Adipose tissue (tissue), 3 donors: ENCODE results near the gene DR1. TPM values are rescaled to one million over a fixed set of nuclear protein-coding genes. Genes with fewer than 3 reads are reported as not detected.
"Not testable (repeated sequence)": the region's sequence is repeated elsewhere in the genome, so short reads cannot be mapped to it uniquely, and the experiment has no call there.

ENCODE experiments used
- H3K27ac ChIP-seq: one replicate; pipeline ENCODE4 v1.5.1; 2013; ENCODE audit warnings: low read depth, low read length
- WGBS, 3 donors: extraction: QIAGEN DNeasy Blood & Tissue Kit; methylation state at CpG; one replicate each; pipeline ENCODE4 v1.1.7; 2013; 5-methylcytosine and 5-hydroxymethylcytosine counted together
- polyA plus RNA-seq, 3 donors: library from polyadenylated mRNA; stranded (reverse); fragments of 200-250 nt; gene quantifications; one replicate each; pipeline ENCODE4 v1.2.3, GENCODE V29; 2013
- donor health status: healthy with polysubstance abuse.
- donor health status: Bipolar disorder and iron deficiency.
- donor health status: healthy.

Gene DR1
- polyA plus RNA-seq, 3 donors: 6.9 to 22.5 (median 17.1) TPM

GRCh38 chr1:93332368-93332767 is 13.3 kb upstream of the DR1 start:
- H3K27ac ChIP-seq: no peak overlapping the region
- WGBS, 3 donors: 63 to 93% (median 79%) methylated on average over 1 of the region's 1 CpG

- 71 to 89% (median 72%) methylated on average over 5 of the region's 5 CpGs for WGBS, 3 donors
- no peak overlapping the region for H3K27ac ChIP-seq
Measured at GRCh38 chr1:93338387-93339146, 7.1 kb upstream of the DR1 start.

- no peak overlapping the region for H3K27ac ChIP-seq
- WGBS, 3 donors: 32 to 60% (median 33%) methylated on average over 3 of the region's 3 CpGs
Measured at GRCh38 chr1:93339171-93339697, 6.5 kb upstream of the DR1 start.

GRCh38 chr1:93340090-93340489 is 5.6 kb upstream of the DR1 start:
- H3K27ac ChIP-seq: no peak overlapping the region

GRCh38 chr1:93344484-93344883 is 1.2 kb upstream of the DR1 start:
- WGBS, 3 donors: 69 to 95% (median 92%) methylated on average over 6 of the region's 6 CpGs
- no peak overlapping the region for H3K27ac ChIP-seq

GRCh38 chr1:93344886-93345632 is 648 bp upstream of the DR1 start:
- peak overlapping the region; percentile 7 for H3K27ac ChIP-seq
- WGBS, 3 donors: 12 to 21% (median 18%) methylated on average over 12 of the region's 12 CpGs

GRCh38 chr1:93346421-93346993 is 800 bp downstream of the DR1 start:
- peak overlapping the region; percentile 58 for H3K27ac ChIP-seq
- WGBS, 3 donors: 0 to 1% (median 0%) methylated on average over 22 of the region's 22 CpGs

GRCh38 chr1:93347334-93347899 is 1.7 kb downstream of the DR1 start:
- no peak overlapping the region for H3K27ac ChIP-seq
- WGBS, 3 donors: 1 to 2% (median 2%) methylated on average over 12 of the region's 12 CpGs

- 0 to 3% (median 2%) methylated on average over 2 of the region's 2 CpGs for WGBS, 3 donors
- no peak overlapping the region for H3K27ac ChIP-seq
Measured at GRCh38 chr1:93348104-93348728, 2.5 kb downstream of the DR1 start.

GRCh38 chr1:93349231-93350135 is 3.8 kb downstream of the DR1 start:
- no peak overlapping the region for H3K27ac ChIP-seq
- 39 to 65% (median 54%) methylated on average over 7 of the region's 7 CpGs for WGBS, 3 donors

- H3K27ac ChIP-seq: no peak overlapping the region
- 85 to 96% (median 86%) methylated on average over 1 of the region's 1 CpG for WGBS, 3 donors
Measured at GRCh38 chr1:93350322-93350721, 4.6 kb downstream of the DR1 start.

- 76 to 92% (median 81%) methylated on average over 1 of the region's 1 CpG for WGBS, 3 donors
- no peak overlapping the region for H3K27ac ChIP-seq
Measured at GRCh38 chr1:93350875-93351274, 5.2 kb downstream of the DR1 start.

- WGBS, 3 donors: 81 to 87% (median 86%) methylated on average over 7 of the region's 7 CpGs
- H3K27ac ChIP-seq: not testable (repeated sequence)
Measured at GRCh38 chr1:93351346-93351745, 5.6 kb downstream of the DR1 start.

- no peak overlapping the region for H3K27ac ChIP-seq
Measured at GRCh38 chr1:93352376-93352775, 6.7 kb downstream of the DR1 start.

- 31 to 52% (median 38%) methylated on average over 1 of the region's 1 CpG for WGBS, 3 donors
- no peak overlapping the region for H3K27ac ChIP-seq
Measured at GRCh38 chr1:93353286-93353685, 7.6 kb downstream of the DR1 start.

GRCh38 chr1:93354749-93355148 is 9.0 kb downstream of the DR1 start:
- WGBS, 3 donors: 46 to 61% (median 47%) methylated on average over 2 of the region's 2 CpGs

GRCh38 chr1:93357242-93357641 is 11.5 kb downstream of the DR1 start:
- no peak overlapping the region for H3K27ac ChIP-seq
- WGBS, 3 donors: 95 to 97% (median 96%) methylated on average over 2 of the region's 2 CpGs

More at GRCh38 chr1:93354749-93355148, 9.0 kb downstream of the DR1 start:
- H3K27ac ChIP-seq: no peak overlapping the region

- 54 to 83% (median 68%) methylated on average over 6 of the region's 6 CpGs for WGBS, 3 donors
- no peak overlapping the region for H3K27ac ChIP-seq
Measured at GRCh38 chr1:93358293-93358692, 12.6 kb downstream of the DR1 start.
